Panc1 (cell line): ENCODE results near the gene FRMD4A. TPM values are rescaled to one million over a fixed set of nuclear protein-coding genes. Genes with fewer than 3 reads are reported as not detected.

ENCODE experiments used
- ATAC-seq: fragments of 200-7000 bp; cut with Tn5 transposase; 2 replicates; pipeline ENCODE4 v1.9.1; 2020; ENCODE audit warnings: mild to moderate bottlenecking, moderate library complexity
- BruUV-seq: library from RNA; stranded (reverse); fragments of 400-500 nt; replicated peaks from 2 replicates; lab custom pipeline; 2021; lab: Mats Ljungman, UMichigan
- CTCF ChIA-PET: fragments of 300-600 bp; sonication (Branson Sonifier 250); formaldehyde crosslinking; loops from one replicate; lab custom pipeline; 2022; ENCODE audit warnings: antibody characterized with exemption; lab: Charles Lee
- POLR2A ChIA-PET: fragments of 300-600 bp; sonication (Branson Sonifier 250); formaldehyde crosslinking; loops from one replicate; lab custom pipeline; 2022; ENCODE audit warnings: antibody characterized with exemption; lab: Charles Lee
- DNase-seq: peaks from one replicate; pipeline ENCODE4 v3.0.0-alpha.2; 2010; ENCODE audit warnings: low read depth, low spot score
- H3K27ac ChIP-seq: 2 replicates; pipeline ENCODE4 v1.5.1; 2011; ENCODE audit warnings: mild to moderate bottlenecking, low read length, inconsistent platforms
- H3K27me3 ChIP-seq: fragments of 200-500 bp; sonication (Bioruptor generic); 2 replicates; pipeline ENCODE4 v1.6.0; 2014; ENCODE audit warnings: low read length, inconsistent platforms; ENCODE audit not compliant: control insufficient read depth, insufficient read depth
- H3K36me3 ChIP-seq: fragments of 200-500 bp; sonication (Bioruptor generic); 2 replicates; pipeline ENCODE4 v1.5.1; 2014; ENCODE audit warnings: inconsistent platforms, mild to moderate bottlenecking, low read length, moderate library complexity; ENCODE audit not compliant: control insufficient read depth, insufficient read depth
- H3K4me1 ChIP-seq: 2 replicates; pipeline ENCODE4 v1.5.1; 2011; ENCODE audit warnings: inconsistent platforms, mild to moderate bottlenecking, low read length, moderate library complexity; ENCODE audit not compliant: control insufficient read depth, insufficient read depth
- H3K4me3 ChIP-seq, 2 experiments: 2 replicates each; pipeline ENCODE4 v1.5.1; 2011 to 2012; ENCODE audit warnings: low read depth in 2 of 2, low read length in 2 of 2, mild to moderate bottlenecking in 2 of 2, inconsistent platforms in 1 of 2, moderate library complexity in 1 of 2
- H3K9me3 ChIP-seq: fragments of 200-500 bp; sonication (Bioruptor generic); 2 replicates; pipeline ENCODE4 v1.5.1; 2014; ENCODE audit warnings: low read depth, mild to moderate bottlenecking, inconsistent platforms, low read length, moderate library complexity; ENCODE audit not compliant: control insufficient read depth, insufficient read depth
- CTCF ChIP-seq: fragments of 450-650 bp; IDR thresholded peaks from 2 replicates; pipeline ENCODE4 v1.5.1; 2017; ENCODE audit warnings: mild to moderate bottlenecking
- POLR2AphosphoS5 ChIP-seq: IDR thresholded peaks from 2 replicates; pipeline ENCODE4 v1.6.1; 2012; ENCODE audit warnings: mild to moderate bottlenecking, low read depth, low read length, moderate library complexity
- SIN3A ChIP-seq: IDR thresholded peaks from 2 replicates; pipeline ENCODE4 v1.6.1; 2012; ENCODE audit warnings: low read depth, mild to moderate bottlenecking, low read length, moderate library complexity, borderline replicate concordance; ENCODE audit not compliant: insufficient read depth
- TCF7L2 ChIP-seq: IDR thresholded peaks from 2 replicates; pipeline ENCODE4 v1.6.1; 2011; ENCODE audit warnings: mild to moderate bottlenecking, low read depth, low read length, inconsistent platforms
- in situ Hi-C: cut with HindIII; loops from 2 replicates; pipeline ENCODE4 v1.10.0; 2016; ENCODE audit warnings: low sequenced_read_pairs, low pct_unique_long_range_greater_than_20kb
- intact Hi-C: fragments of 100-400 bp; cut with micrococcal nuclease; formaldehyde crosslinking; loops from one replicate; pipeline ENCODE4 v1.10.0; 2022; ENCODE audit not compliant: unreplicated experiment
- total RNA-seq: library from RNA; stranded (reverse); gene quantifications from one replicate; pipeline ENCODE4 v1.2.1, GENCODE V29; 2021; ENCODE audit not compliant: unreplicated experiment
- TF ChIP-seq, protein P1 (sequence below), 2 experiments: IDR thresholded peaks; 2 replicates each; pipeline ENCODE4 v1.6.1; 2011 to 2012; ENCODE audit warnings: low read depth in 2 of 2, control low read depth in 1 of 2, low read length in 1 of 2, mild to moderate bottlenecking in 1 of 2, moderate library complexity in 1 of 2; ENCODE audit not compliant: insufficient read depth in 1 of 2

FRMD4A gene
- total RNA-seq, 1 experiment from 2014 or later, result 7.1 TPM

DNA sequence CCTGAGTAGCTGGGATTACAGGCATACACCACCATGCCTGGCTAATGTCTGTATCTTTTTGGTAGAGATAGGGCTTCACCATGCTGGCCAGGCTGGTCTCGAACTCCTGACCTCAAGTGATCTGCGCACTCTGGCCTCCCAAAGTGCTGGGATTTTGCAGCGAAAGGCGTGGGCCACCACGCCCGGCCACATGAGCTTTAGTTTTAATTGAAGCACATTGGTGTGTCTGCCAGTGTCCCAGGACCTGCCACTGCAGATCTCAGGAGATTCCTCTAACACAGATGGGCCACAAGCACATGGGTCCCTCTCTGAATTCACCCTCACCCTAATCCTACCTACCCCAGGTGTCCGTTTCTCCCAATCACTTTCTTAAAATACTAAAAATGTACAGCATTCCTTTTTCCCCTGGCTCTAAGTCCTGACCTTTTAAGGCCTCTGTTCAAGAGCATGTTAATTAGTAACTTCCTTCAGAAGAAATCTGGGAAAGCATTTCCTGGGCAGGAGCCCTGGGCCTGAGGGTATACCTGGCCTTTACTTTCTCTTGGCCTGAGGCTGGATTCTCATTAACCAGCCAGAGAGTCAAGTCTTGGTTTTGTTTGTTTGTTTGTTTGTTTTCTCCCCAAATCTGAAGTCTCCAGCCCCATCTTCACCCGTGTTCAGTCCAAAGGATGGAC, 661.4 kb downstream of the FRMD4A start:
- no TSS peak for BruUV-seq
- no peaks in the 10 kb centered on the region for H3K27me3 ChIP-seq
- DNase-seq, result no peak
- intact Hi-C loops, result no loop called here
- no peaks in the 10 kb centered on the region for H3K4me1 ChIP-seq
- H3K27ac ChIP-seq, result no peak overlapping the region
- in situ Hi-C loops, result no loop called here
- POLR2A ChIA-PET, result no interaction called here
- TF ChIP-seq SIN3A (no peak), TCF7L2 (no peak), CTCF (no peak), POLR2AphosphoS5 (no peak)
- no peak overlapping the region for H3K4me3 ChIP-seq
- H3K9me3 ChIP-seq, result no peaks in the 10 kb centered on the region
- no peak for ATAC-seq
- no peaks in the 10 kb centered on the region for H3K36me3 ChIP-seq
- CTCF ChIA-PET, result no interaction called here

- intact Hi-C loops, result no loop called here
- ATAC-seq, result no peak
Observed at GRCh38 chr10:13668126-13668525, 662.6 kb downstream of the FRMD4A start.

More at GRCh38 chr10:13668126-13668525, 662.6 kb downstream of the FRMD4A start:
- H3K4me1 ChIP-seq, result no peaks in the 10 kb centered on the region
- in situ Hi-C loops, result no loop called here
- POLR2A ChIA-PET, result no interaction called here
- H3K27me3 ChIP-seq, result no peaks in the 10 kb centered on the region
- TF ChIP-seq CTCF (no peak), TCF7L2 (no peak), SIN3A (no peak), POLR2AphosphoS5 (no peak)
- TF ChIP-seq, protein P1, sequence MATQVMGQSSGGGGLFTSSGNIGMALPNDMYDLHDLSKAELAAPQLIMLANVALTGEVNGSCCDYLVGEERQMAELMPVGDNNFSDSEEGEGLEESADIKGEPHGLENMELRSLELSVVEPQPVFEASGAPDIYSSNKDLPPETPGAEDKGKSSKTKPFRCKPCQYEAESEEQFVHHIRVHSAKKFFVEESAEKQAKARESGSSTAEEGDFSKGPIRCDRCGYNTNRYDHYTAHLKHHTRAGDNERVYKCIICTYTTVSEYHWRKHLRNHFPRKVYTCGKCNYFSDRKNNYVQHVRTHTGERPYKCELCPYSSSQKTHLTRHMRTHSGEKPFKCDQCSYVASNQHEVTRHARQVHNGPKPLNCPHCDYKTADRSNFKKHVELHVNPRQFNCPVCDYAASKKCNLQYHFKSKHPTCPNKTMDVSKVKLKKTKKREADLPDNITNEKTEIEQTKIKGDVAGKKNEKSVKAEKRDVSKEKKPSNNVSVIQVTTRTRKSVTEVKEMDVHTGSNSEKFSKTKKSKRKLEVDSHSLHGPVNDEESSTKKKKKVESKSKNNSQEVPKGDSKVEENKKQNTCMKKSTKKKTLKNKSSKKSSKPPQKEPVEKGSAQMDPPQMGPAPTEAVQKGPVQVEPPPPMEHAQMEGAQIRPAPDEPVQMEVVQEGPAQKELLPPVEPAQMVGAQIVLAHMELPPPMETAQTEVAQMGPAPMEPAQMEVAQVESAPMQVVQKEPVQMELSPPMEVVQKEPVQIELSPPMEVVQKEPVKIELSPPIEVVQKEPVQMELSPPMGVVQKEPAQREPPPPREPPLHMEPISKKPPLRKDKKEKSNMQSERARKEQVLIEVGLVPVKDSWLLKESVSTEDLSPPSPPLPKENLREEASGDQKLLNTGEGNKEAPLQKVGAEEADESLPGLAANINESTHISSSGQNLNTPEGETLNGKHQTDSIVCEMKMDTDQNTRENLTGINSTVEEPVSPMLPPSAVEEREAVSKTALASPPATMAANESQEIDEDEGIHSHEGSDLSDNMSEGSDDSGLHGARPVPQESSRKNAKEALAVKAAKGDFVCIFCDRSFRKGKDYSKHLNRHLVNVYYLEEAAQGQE (IDR thresholded peaks at IDR 0.05; ENCODE audit: insufficient read depth in 1 of 2, low read depth in 2 of 2, low read length in 1 of 2), result no peak
- H3K4me3 ChIP-seq, result no peak overlapping the region
- CTCF ChIA-PET, result no interaction called here
- no peak overlapping the region for H3K27ac ChIP-seq
- no peaks in the 10 kb centered on the region for H3K9me3 ChIP-seq
- DNase-seq, result no peak
- BruUV-seq, result no TSS peak
- H3K36me3 ChIP-seq, result no peaks in the 10 kb centered on the region
